PC-3 (cell line): ENCODE results near the gene ART4.
A peak's percentile ranks its signal among the peaks of the same experiment; 100 is the strongest.

ENCODE experiments used
- CTCF ChIP-seq: fragments of 300-600 bp; sonication (generic); conservative IDR thresholded peaks from 2 replicates; pipeline ENCODE4 v1.5.1; 2017; ENCODE audit warnings: antibody characterized with exemption, low read depth, mild to moderate bottlenecking, low read length
- EZH2 ChIP-seq: fragments of 300-600 bp; sonication (generic); IDR thresholded peaks from one replicate; pipeline ENCODE4 v1.6.1; 2017; ENCODE audit warnings: antibody characterized with exemption, mild to moderate bottlenecking, low read length; ENCODE audit not compliant: unreplicated experiment
- EZH2phosphoT487 ChIP-seq: fragments of 300-600 bp; sonication (generic); IDR thresholded peaks from 2 replicates; pipeline ENCODE4 v1.6.1; 2018; ENCODE audit warnings: mild to moderate bottlenecking, antibody characterized with exemption, low read length, borderline replicate concordance

GRCh38 chr12:14810953-14811483 is 32.3 kb downstream of the ART4 start:
- TF ChIP-seq EZH2 = no peak
- peak; percentile 77 for TF ChIP-seq CTCF
- TF ChIP-seq EZH2phosphoT487 = no peak
